ENCODE data around the gene PRSS16. TPM values are rescaled to one million over a fixed set of nuclear protein-coding genes. Genes with fewer than 3 reads are reported as not detected.

The PRSS16 gene
- total and polyA plus RNA-seq, 9 of the 15 experiments (the other 6 are each of a cell fraction or from before 2014, with no cell fraction given), result 4.5 to 21.3 (median 12.1) TPM

- Histone ChIP-seq H3K4me2 (ENCODE audit: insufficient read depth, low read length) (peak overlapping the region; percentile 87), H3K9me1 (ENCODE audit: control insufficient read depth, insufficient read depth, low read length) (no peaks in the 10 kb centered on the region), H2AFZ (ENCODE audit: low read depth, low read length) (peak overlapping the region; percentile 95), H3K4me3 (peak overlapping the region; percentile 42), H3K36me3 (ENCODE audit: control insufficient read depth, insufficient read depth, low read length) (no peaks in the 10 kb centered on the region), H3K27me3 (ENCODE audit: control insufficient read depth in 2 of 2, insufficient read depth in 2 of 2, low read length in 2 of 2) (no peaks in the 10 kb centered on the region), H3K79me2 (ENCODE audit: control insufficient read depth, insufficient read depth, low read length) (no peaks in the 10 kb centered on the region), H3K27ac (ENCODE audit: extremely low read depth, low read depth, low read length) (peak overlapping the region; percentile 46), H3K4me1 (replicated peaks in 1 of 2; ENCODE audit: control insufficient read depth in 2 of 2, insufficient read depth in 2 of 2, low read length in 2 of 2) (peaks cover 17 to 18% of the 10 kb centered on the region in 2 experiments; a peak in 3 of 5 replicates), H4K20me1 (replicated peaks; ENCODE audit: control insufficient read depth, insufficient read depth, low read length) (no peaks in the 10 kb centered on the region), H3K9ac (ENCODE audit: insufficient read depth in 1 of 2, low read depth in 2 of 2, low read length in 2 of 2) (peak overlapping the region; percentile 71 to 91), H3K9me3 (replicated peaks; ENCODE audit: control insufficient read depth, insufficient read depth, low read depth, low read length) (peaks cover 3% of the 10 kb centered on the region; the same call in 1 of the 2 replicates)
- WGBS (ENCODE audit: insufficient coverage, low coverage, missing lambda C conversion rate), result 6% methylated on average over 8 of the region's 8 CpGs
- BruUV-seq (replicated peaks), result no TSS peak
- FAIRE-seq (no peak), ATAC-seq (no peak), DNase-seq (ENCODE audit: extremely low read depth in 1 of 4, low spot score in 3 of 4) (no peak)
- intact Hi-C loops (cut with micrococcal nuclease) (loop anchor here (5.0 kb wide), 1 partner anchor 215 kb away; no protein-coding TSS in a partner anchor), in situ Hi-C loops (cut with MboI) (no loop called here)
- POLR2A ChIA-PET, result interaction anchor here (0.7 to 1.4 kb wide), 4 partner anchors 10 to 755 kb away, joined by 3 to 4 read pairs (median 4); no protein-coding TSS in a partner anchor
- CTCF ChIA-PET (ENCODE audit: low intra/inter-chr PET ratio), result interaction anchor here (0.6 kb wide), 2 partner anchors 74 to 232 kb away, joined by 3 to 5 read pairs; no protein-coding TSS in a partner anchor
- TF ChIP-seq MTA1 (IDR thresholded peaks at IDR 0.05; ENCODE audit: borderline replicate concordance), result 0 out of 2 replicates have a peak, but pooled peaks have one; percentile 23
- TF ChIP-seq ZNF224 (CRISPR knock-in tag; IDR thresholded peaks at IDR 0.05), result no peak
- TF ChIP-seq, protein P1, sequence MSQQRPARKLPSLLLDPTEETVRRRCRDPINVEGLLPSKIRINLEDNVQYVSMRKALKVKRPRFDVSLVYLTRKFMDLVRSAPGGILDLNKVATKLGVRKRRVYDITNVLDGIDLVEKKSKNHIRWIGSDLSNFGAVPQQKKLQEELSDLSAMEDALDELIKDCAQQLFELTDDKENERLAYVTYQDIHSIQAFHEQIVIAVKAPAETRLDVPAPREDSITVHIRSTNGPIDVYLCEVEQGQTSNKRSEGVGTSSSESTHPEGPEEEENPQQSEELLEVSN (IDR thresholded peaks at IDR 0.05; ENCODE audit: borderline replicate concordance in 1 of 2, extremely low read depth in 1 of 2, insufficient read depth in 1 of 2, insufficient read length in 1 of 2, low read depth in 1 of 2, low read length in 1 of 2, poor library complexity in 1 of 2, severe bottlenecking in 1 of 2), result no peak
- TF ChIP-seq SIN3B (IDR thresholded peaks at IDR 0.05; ENCODE audit: low read depth), result no peak
- no peak for TF ChIP-seq ARID3A (IDR thresholded peaks at IDR 0.05; ENCODE audit: borderline replicate concordance, low read depth, low read length)
- TF ChIP-seq, protein P2, sequence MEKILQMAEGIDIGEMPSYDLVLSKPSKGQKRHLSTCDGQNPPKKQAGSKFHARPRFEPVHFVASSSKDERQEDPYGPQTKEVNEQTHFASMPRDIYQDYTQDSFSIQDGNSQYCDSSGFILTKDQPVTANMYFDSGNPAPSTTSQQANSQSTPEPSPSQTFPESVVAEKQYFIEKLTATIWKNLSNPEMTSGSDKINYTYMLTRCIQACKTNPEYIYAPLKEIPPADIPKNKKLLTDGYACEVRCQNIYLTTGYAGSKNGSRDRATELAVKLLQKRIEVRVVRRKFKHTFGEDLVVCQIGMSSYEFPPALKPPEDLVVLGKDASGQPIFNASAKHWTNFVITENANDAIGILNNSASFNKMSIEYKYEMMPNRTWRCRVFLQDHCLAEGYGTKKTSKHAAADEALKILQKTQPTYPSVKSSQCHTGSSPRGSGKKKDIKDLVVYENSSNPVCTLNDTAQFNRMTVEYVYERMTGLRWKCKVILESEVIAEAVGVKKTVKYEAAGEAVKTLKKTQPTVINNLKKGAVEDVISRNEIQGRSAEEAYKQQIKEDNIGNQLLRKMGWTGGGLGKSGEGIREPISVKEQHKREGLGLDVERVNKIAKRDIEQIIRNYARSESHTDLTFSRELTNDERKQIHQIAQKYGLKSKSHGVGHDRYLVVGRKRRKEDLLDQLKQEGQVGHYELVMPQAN (IDR thresholded peaks at IDR 0.05; ENCODE audit: borderline replicate concordance), result no peak
These were observed 40.2 kb downstream of the PRSS16 start for GRCh38 chr6:27287751-27288135.

Measured in K562 (cell line).